HEK293T (cell line): ENCODE data around the gene LCK.

Experiments used
- ARNT ChIP-seq: fragments of 450-650 bp; IDR thresholded peaks from 2 replicates; pipeline ENCODE4 v1.6.1; 2017; ENCODE audit warnings: mild to moderate bottlenecking
- BHLHE40 ChIP-seq: fragments of 450-650 bp; IDR thresholded peaks from 2 replicates; pipeline ENCODE4 v1.6.1; 2016; ENCODE audit warnings: mild to moderate bottlenecking, moderate library complexity, borderline replicate concordance
- CTBP1 ChIP-seq: fragments of 450-650 bp; IDR thresholded peaks from 2 replicates; pipeline ENCODE4 v1.6.1; 2016; ENCODE audit warnings: borderline replicate concordance
- FOXK2 ChIP-seq: fragments of 450-650 bp; IDR thresholded peaks from 2 replicates; pipeline ENCODE4 v1.6.1; 2016; ENCODE audit warnings: mild to moderate bottlenecking
- FOXM1 ChIP-seq: fragments of 450-650 bp; IDR thresholded peaks from 2 replicates; pipeline ENCODE4 v1.6.1; 2017; ENCODE audit warnings: mild to moderate bottlenecking, borderline replicate concordance
- LEF1 ChIP-seq: fragments of 450-650 bp; IDR thresholded peaks from 2 replicates; pipeline ENCODE4 v1.6.1; 2017; ENCODE audit warnings: mild to moderate bottlenecking, borderline replicate concordance
- PKNOX1 ChIP-seq: fragments of 450-650 bp; IDR thresholded peaks from 2 replicates; pipeline ENCODE4 v1.6.1; 2016
- SP1 ChIP-seq: fragments of 450-650 bp; IDR thresholded peaks from 2 replicates; pipeline ENCODE4 v1.6.1; 2017
- TARDBP ChIP-seq: fragments of 450-650 bp; IDR thresholded peaks from 2 replicates; pipeline ENCODE4 v1.6.1; 2016
- ZNF384 ChIP-seq: fragments of 450-650 bp; IDR thresholded peaks from 2 replicates; pipeline ENCODE4 v1.6.1; 2016

GRCh38 chr1:32316903-32317277 is 65.8 kb downstream of the LCK start:
- TF ChIP-seq SP1 (no peak), FOXM1 (no peak), BHLHE40 (no peak), PKNOX1 (no peak), ZNF384 (no peak), ARNT (no peak), FOXK2 (no peak), TARDBP (no peak), CTBP1 (no peak), LEF1 (no peak)
